Glutamatergic neuron (in vitro differentiated cells): ENCODE data around the gene PKHD1. TPM values are rescaled to one million over a fixed set of nuclear protein-coding genes. Genes with fewer than 3 reads are reported as not detected.

Experiments used
- DNase-seq: peaks from one replicate; pipeline ENCODE4 v3.0.0; 2022
- H3K27ac Mint-ChIP-seq: one replicate; pipeline ENCODE4 v1.8.0; 2020; ENCODE audit warnings: mild to moderate bottlenecking, mixed read lengths, inconsistent platforms; ENCODE audit not compliant: unreplicated experiment
- H3K27me3 Mint-ChIP-seq: one replicate; pipeline ENCODE4 v1.8.0; 2020; ENCODE audit warnings: mild to moderate bottlenecking, moderate library complexity, mixed read lengths, inconsistent platforms; ENCODE audit not compliant: unreplicated experiment
- H3K36me3 Mint-ChIP-seq: one replicate; pipeline ENCODE4 v1.8.0; 2020; ENCODE audit warnings: mild to moderate bottlenecking, mixed read lengths, inconsistent platforms; ENCODE audit not compliant: unreplicated experiment
- H3K4me1 Mint-ChIP-seq: one replicate; pipeline ENCODE4 v1.8.0; 2020; ENCODE audit warnings: mild to moderate bottlenecking, low read depth, mixed read lengths, inconsistent platforms; ENCODE audit not compliant: unreplicated experiment
- H3K4me3 Mint-ChIP-seq: one replicate; pipeline ENCODE4 v1.8.0; 2020; ENCODE audit warnings: mild to moderate bottlenecking, mixed read lengths, inconsistent platforms; ENCODE audit not compliant: unreplicated experiment
- H3K9me3 Mint-ChIP-seq: one replicate; pipeline ENCODE4 v1.8.0; 2020; ENCODE audit warnings: mild to moderate bottlenecking, moderate library complexity, mixed read lengths, inconsistent platforms; ENCODE audit not compliant: unreplicated experiment
- total RNA-seq: library from RNA; stranded (reverse); fragmentation: NEBNext Ultra II Directional; extraction: Animal tissue kit (Norgen Biotek cat#: 25700); gene quantifications from one replicate; pipeline ENCODE4 v1.2.1, GENCODE V29; 2021; ENCODE audit not compliant: unreplicated experiment
- TF ChIP-seq, protein P1 (sequence below): fragments of 200-600 bp; sonication (generic); IDR thresholded peaks from one replicate; pipeline ENCODE4 v1.5.0; 2021; ENCODE audit not compliant: partially characterized antibody, unreplicated experiment

Gene PKHD1
- total RNA-seq, 1 donor from 2014 or later, result 0.02 TPM

DNA sequence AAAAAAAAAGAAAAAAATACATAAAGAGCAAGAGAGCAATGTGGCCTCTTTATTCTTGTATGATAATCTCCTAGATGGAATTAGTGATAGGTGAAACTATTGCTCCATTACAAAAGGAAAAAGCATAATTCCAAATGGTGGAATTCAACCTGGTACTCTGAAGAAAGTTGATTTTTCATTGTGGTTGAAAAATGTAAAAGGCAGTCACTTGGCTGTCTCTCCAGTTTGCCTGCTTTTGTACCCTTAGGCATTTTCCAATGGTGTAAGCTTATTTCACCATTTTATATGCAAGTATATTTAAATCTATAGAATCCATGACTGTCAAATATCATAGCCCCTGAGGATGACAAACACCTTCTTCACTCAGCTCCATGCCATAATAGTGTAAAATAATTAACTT is 38.8 kb upstream of the PKHD1 start:
- Mint-ChIP-seq H3K27ac (no peak overlapping the region), H3K4me1 (no peaks in the 10 kb centered on the region), H3K36me3 (no peaks in the 10 kb centered on the region), H3K27me3 (peaks cover 2% of the 10 kb centered on the region), H3K4me3 (no peak overlapping the region), H3K9me3 (no peaks in the 10 kb centered on the region)
- TF ChIP-seq, protein P1, sequence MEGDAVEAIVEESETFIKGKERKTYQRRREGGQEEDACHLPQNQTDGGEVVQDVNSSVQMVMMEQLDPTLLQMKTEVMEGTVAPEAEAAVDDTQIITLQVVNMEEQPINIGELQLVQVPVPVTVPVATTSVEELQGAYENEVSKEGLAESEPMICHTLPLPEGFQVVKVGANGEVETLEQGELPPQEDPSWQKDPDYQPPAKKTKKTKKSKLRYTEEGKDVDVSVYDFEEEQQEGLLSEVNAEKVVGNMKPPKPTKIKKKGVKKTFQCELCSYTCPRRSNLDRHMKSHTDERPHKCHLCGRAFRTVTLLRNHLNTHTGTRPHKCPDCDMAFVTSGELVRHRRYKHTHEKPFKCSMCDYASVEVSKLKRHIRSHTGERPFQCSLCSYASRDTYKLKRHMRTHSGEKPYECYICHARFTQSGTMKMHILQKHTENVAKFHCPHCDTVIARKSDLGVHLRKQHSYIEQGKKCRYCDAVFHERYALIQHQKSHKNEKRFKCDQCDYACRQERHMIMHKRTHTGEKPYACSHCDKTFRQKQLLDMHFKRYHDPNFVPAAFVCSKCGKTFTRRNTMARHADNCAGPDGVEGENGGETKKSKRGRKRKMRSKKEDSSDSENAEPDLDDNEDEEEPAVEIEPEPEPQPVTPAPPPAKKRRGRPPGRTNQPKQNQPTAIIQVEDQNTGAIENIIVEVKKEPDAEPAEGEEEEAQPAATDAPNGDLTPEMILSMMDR, result no peak
- DNase-seq, result no peak

DNA sequence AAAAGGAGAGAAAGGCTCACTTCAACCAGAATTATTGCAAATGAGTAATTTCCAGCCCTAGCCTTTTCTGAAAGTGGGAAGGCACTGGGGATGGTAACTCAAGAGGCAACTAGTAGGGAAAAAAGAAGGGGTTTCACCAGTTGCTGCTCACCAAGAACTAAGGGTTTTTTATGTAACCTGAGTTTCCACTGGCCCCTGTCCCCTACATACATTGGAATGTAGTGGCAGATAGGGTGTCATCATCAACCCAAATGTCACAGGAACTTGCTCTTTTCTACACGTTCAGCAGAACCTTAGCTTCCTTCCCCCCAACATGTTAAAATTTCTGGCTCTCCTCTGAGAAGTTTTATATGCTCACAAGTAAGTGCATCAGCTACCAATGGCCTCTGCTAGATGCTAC is 38.2 kb upstream of the PKHD1 start:
- no peak for DNase-seq
- TF ChIP-seq, protein P1, result no peak
- Mint-ChIP-seq H3K36me3 (no peaks in the 10 kb centered on the region), H3K4me3 (no peak overlapping the region), H3K9me3 (no peaks in the 10 kb centered on the region), H3K4me1 (no peaks in the 10 kb centered on the region), H3K27me3 (peaks cover 2% of the 10 kb centered on the region), H3K27ac (no peak overlapping the region)

DNA sequence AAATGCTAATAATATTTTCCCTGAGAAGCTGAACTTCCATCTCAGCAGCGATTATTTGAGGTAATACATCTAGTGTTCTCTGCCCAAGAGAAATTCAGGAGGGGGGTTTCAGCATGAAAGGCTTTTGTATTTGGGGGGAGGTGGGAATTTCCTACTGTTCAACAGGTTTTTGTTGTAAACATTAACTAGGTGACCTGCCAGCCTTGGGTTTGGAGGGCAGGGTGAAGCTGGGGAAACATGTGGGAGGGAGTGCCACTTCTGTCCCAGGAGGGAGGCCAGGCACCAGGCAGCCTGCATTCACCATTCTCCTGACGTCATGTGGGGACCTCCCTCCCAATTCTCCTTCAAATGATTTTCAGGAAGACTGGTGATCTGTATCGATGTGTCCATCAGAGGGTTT is 37.7 kb upstream of the PKHD1 start:
- TF ChIP-seq, protein P1, result no peak
- Mint-ChIP-seq H3K4me3 (no peak overlapping the region), H3K27me3 (peaks cover 2% of the 10 kb centered on the region), H3K36me3 (no peaks in the 10 kb centered on the region), H3K27ac (no peak overlapping the region), H3K9me3 (no peaks in the 10 kb centered on the region), H3K4me1 (no peaks in the 10 kb centered on the region)
- DNase-seq, result no peak

DNA sequence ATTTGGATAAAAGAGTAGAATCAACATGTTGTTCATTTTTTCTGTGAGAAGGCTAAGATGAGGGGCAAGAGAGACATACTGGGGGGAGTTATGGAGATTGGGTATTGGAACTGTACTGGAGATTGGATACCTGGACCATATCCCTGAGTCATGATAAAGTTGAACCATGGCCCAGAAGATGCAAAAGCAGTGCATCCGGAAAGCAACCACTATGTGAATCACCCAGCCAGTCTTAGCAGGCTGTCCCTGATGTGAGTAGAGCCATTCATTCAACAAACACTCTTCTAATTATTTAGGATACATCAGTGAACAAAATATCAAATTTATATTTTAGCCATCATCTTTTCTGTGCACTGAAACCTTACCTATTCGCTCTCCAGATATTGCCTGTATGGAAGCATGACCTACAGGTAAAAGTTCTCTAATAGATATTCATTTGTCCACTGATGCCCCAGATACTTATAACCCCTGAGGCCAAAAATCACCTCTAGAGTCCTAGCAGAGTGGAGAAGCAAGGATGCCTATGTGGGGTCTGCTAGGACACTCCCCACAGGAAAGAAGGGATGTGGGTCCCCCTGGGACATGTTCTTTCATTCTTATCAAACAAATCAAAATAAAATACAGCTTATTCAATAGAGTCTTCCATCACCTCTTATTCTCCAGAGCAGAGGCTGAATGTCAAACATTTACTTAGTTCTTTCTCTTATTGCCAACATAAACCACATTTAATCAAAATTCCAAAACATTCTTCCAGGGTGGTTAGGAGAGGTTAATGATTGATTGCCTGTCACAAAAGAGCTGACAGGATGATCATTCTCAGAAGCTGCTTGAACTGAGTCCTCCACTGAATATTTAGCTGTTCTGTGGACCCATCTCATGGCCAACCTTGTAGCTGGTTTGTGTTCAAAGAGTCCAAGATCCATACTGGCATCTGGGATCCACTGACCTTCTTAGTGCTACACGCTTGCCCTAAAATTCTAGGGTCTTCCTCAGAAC is 37.0 kb upstream of the PKHD1 start:
- Mint-ChIP-seq H3K36me3 (no peaks in the 10 kb centered on the region), H3K27ac (no peak overlapping the region), H3K9me3 (no peaks in the 10 kb centered on the region), H3K4me3 (no peak overlapping the region), H3K27me3 (peaks cover 2% of the 10 kb centered on the region), H3K4me1 (no peaks in the 10 kb centered on the region)
- TF ChIP-seq, protein P1, result no peak
- no peak for DNase-seq

DNA sequence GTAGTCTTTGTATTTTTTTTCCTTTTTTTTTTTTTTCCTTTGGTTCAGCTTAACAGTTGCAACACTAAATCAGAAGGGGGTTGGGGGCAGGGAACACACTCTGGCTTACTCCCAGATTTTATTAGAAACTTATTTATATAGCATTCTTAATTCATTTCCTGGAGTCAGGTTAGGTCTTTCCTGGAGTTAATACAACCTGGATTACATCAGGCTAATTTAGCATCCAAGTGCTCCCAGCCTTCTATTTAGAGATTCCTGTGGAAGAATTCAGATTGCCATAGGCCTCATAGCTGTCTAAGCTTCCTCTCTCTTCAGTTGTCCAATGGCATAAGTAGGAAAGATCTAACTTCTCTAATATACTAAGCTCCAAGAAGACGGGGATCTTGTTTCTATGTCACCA is 35.8 kb upstream of the PKHD1 start:
- Mint-ChIP-seq H3K36me3 (peaks cover 2% of the 10 kb centered on the region), H3K4me1 (no peaks in the 10 kb centered on the region), H3K27ac (no peak overlapping the region), H3K9me3 (no peaks in the 10 kb centered on the region), H3K4me3 (no peak overlapping the region), H3K27me3 (peaks cover under 1% of the 10 kb centered on the region)
- TF ChIP-seq, protein P1, result no peak
- no peak for DNase-seq
